HG02973 (cell line): ENCODE results near the gene IDNK.
A peak's percentile ranks its signal among the peaks of the same experiment; 100 is the strongest.
"Not testable (repeated sequence)": the region's sequence is repeated elsewhere in the genome, so short reads cannot be mapped to it uniquely, and the experiment has no call there.

Experiments
- ATAC-seq: cut with Tn5 transposase; IDR thresholded peaks from one replicate; pipeline ENCODE4 v1.9.1; 2021; ENCODE audit warnings: moderate library complexity; ENCODE audit not compliant: unreplicated experiment

The IDNK gene

GRCh38 chr9:83622939-83623678 is at the start of gene IDNK:
Gene IDNK, plus strand, starts transcription at chr9:83623143. Its CDS starts 29 bp downstream, at chr9:83623172.
- peak; percentile 79 for ATAC-seq

DNA sequence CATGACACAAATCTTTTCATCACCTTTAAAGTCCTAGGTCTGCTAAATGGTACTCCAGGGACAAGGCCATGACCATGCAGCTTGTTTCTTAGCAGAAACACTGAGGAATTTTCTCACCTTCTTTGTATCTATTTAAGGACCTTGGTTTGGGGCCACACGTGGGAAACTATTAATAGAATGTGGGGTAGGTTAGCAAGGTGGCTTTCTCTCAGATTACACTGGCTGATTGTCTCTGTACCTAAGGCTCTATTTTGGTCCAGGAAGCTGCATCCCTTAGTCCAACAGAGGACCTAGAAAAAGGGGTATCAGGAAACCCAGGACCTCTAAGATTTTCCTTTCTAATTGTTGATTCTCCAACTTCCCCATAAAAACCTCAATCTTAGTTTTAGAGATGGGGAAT is 48.5 kb upstream of the IDNK start:
- no peak for ATAC-seq

- ATAC-seq = no peak
These were observed 40.9 kb upstream of the IDNK start for GRCh38 chr9:83582029-83582428.

GRCh38 chr9:83583151-83584014 is 39.6 kb upstream of the IDNK start:
- ATAC-seq = peak; percentile 88

- no peak for ATAC-seq
These were observed 37.9 kb upstream of the IDNK start for GRCh38 chr9:83584995-83585394.

GRCh38 chr9:83588256-83588655 is 34.7 kb upstream of the IDNK start:
- ATAC-seq = no peak

- ATAC-seq = no peak
These were observed 25.9 kb upstream of the IDNK start for GRCh38 chr9:83596899-83597504.

DNA sequence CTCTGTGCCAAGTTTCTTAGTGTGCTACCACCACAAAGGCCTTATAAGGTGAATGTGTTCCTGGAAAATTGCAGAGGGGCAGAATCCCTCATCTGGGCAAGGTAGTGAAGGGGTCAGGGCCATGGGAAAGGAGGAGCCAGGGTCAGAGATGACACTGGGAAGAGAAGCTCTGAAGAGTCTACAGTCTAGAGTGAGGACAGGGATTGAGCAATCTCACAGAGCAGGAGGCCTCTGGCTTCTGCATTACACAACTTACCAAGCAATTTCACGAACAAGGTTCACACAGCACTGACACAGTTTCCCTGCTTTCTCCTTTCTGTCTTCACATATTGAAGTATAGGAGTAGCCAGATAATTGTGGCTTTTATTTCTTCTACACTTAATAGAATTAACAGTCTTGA is 24.5 kb upstream of the IDNK start:
- no peak for ATAC-seq

DNA sequence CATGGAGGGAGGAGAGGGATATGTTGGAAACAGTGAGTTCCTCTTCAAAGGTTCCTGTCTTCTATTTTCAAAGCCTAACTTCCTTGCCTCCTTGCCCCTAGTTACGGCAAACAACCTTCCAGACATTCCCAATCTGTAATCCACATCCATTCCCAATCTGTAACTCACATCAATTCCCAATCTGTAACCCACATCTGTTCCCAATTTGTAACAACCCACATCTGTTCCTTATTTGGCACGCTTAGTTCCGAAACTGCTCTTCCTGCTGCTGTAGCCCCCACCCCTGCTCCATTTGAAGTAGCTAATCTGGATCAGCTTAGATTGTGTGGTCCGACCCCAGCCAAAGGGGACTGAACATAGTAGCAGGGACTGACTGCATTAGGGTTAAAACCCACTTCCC is 23.9 kb upstream of the IDNK start:
- no peak for ATAC-seq

DNA sequence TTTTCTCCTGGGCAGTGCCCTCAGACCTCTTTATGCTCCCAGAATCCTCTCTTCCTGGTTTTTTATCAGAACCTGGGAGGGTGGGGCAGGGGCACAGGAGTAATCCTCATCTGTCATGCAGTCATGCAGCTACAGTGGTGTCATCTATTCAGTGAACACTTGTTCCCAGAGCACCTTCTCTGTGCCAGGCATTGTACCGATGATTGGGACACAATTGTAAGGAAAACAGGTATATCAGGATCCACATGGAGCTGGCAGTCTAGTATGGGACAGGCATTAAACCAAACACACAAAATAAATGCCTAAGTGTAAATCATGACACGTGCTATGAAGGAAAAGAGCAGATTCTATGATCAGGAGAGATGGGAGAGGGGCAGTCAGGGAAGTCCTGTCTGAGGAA is 21.5 kb upstream of the IDNK start:
- no peak for ATAC-seq

- ATAC-seq = not testable (repeated sequence)
These were observed 15.3 kb upstream of the IDNK start for GRCh38 chr9:83607620-83608019.

DNA sequence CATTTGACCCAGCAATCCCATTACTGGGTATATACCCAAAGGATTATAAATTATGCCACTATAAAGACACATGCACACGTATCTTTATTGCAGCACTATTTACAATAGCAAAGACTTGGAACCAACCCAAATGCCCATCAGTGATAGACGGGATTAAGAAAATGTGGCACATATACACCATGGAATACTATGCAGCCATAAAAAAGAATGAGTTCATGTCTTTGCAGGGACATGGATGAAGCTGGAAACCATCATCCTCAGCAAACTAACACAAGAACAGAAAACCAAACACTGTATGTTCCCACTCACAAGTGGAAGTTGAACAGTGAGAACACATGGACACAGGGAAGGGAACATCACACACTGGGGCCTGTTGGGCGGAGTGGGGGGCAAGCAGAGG is 9.6 kb upstream of the IDNK start:
- not testable (repeated sequence) for ATAC-seq

GRCh38 chr9:83617299-83617698 is 5.6 kb upstream of the IDNK start:
- ATAC-seq = no peak

DNA sequence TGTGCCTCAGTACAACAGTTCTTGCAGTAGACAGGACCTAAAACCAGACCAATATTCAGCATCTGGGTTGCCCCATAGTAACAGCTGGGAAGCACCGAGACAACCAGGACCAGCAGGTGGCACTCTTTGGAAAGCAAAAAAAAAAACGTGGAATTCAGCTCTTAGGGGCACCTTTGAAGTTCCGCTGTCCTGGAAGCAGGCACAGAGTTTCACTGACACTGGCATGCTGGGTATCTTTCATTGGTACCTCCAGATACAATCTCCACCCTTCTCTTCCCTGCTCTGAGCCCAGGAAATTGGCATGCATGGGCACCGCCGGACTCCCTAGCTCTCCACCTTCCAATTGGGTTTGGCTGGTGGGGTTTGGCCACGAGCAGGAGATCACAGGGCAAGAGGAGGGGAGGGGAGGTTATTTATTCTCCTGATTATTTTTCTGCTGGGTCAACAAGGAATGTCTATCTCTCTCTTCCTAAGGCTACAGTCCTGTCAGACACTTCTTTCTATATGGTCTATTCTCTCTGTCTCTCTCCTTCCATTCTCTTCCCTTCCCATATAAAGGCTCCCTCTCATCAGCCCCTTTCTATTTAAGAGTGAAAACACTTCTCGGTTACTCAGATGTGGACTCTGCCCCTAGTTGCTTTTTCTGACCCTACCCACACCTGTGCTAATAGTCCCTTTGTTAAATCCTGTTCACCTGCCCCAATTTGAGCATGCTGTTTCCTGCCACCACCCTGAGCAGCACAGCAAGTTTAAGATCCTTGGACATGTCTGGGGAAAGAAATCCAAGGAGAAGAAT is 1.9 kb upstream of the IDNK start:
- no peak for ATAC-seq

DNA sequence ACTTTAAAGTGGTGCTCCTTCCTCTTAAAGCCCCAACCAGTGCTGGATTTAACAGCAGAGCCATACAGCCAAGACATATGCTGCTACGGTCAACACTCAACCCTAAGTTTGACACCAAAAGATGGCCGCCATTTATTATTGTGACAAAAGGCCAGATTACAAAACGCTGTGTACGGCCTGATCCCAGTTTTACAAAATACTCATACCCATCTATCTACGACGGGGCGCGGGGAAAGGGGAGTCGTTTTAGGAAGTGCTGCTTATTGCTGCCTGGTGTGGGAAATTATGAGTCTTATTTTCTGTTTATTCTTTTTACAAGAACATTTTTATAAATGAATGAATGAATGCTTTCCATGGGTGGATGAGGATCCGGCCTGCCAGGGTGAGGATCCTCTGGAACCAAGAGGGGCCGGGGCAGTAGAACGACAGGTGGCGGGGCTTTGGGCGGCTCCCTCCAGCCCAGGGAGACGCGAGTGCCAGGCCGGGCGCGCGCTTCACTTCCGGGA is 457 bp upstream of the IDNK start:
- ATAC-seq = peak; percentile 41

DNA sequence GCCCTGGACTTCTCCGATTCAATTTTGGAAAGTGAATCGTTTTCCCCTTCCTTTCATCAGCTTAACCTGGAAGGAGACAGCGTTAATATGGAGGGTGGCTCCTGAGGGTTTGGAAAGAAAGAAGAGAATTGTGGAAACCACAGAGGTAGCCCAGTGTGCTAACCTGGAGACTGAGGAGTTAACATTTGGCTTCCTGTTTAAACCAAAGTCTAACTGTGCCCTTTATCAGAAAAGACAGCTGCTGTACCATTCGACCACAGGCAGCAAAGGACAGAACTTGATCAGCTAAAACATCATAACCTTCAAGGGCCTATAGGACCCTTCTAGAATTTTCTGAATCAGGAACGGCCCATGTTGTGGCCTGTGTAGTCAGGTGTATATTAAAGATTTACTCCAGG is 735 bp downstream of the IDNK start:
- ATAC-seq = peak; percentile 27

GRCh38 chr9:83625178-83625577 is 2.2 kb downstream of the IDNK start:
- ATAC-seq = no peak

GRCh38 chr9:83628540-83628939 is 5.6 kb downstream of the IDNK start:
- ATAC-seq = no peak

DNA sequence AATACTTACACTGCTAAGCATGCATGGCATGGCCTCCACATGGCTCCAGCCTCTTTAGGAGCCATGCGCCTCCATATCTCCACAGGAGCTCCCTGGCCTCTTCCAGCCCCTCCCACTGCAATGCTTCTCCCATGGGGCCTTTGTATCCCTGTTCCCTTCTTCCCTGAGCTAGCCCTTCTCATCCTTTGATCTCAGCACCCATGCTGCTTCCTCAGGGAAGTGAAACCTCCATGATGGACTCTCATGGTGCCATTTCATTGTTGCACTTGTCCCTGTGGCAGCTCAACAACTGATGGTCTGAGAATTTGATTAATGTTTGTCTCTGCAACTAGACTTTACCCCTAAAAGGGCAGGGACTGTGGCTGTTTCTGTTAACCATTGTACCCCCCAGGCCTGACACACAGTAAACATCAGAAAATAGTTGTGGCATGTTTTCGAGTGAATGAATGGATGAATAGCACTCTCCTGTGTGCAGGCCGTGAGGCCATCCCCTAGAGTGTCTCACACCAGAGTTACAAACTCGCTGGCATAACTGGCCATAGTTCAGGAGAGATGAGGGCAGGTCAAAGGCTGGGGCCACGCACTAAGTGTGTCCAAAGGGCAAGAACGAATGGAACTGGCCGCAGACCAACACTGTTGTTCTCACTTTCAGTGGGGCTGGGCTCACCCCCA is 6.6 kb downstream of the IDNK start:
- no peak for ATAC-seq

DNA sequence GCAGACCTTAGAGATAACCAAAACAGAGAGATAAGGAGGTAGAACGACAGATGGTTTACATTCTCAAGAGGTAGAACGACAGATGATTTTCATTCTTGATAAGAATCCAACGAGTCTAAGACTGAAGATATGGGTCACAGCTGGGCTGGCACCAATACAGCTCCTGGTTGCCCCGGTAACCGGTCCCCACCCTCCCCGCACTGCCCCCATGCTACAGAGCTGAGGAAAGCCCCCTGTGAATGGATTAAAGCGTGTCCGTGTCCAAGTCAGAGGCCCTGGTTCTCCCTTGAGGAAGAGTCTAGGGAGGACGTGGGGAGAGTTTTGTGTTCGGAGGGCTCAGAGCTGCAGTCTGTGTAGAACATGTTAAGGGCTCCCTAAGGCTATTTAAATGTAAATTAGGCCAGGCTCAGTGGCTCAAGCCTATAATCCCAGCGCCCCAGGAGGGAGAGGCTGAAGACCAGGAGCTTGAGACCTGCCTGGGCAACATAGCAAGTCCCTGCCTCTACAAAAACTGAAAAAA is 8.1 kb downstream of the IDNK start:
- ATAC-seq = no peak
